GM10248 (cell line): ENCODE data around the gene PPM1B.

ENCODE experiments used
- CTCF ChIA-PET: fragments of 300-600 bp; sonication (Branson Sonifier 250); formaldehyde crosslinking; extraction: SDS; loops from one replicate; lab custom pipeline; 2021; ENCODE audit warnings: antibody characterized with exemption; lab: Yijun Ruan, JAX
- POLR2A ChIA-PET: fragments of 350-650 bp; sonication (Branson Sonifier 250); formaldehyde crosslinking; extraction: SDS; loops from one replicate; lab custom pipeline; 2020; ENCODE audit warnings: antibody characterized with exemption; lab: Yijun Ruan, JAX
- DNase-seq: peaks from one replicate; pipeline ENCODE4 v3.0.0; 2012; ENCODE audit errors: extremely low spot score
- TF ChIP-seq, protein P1 (sequence below): IDR thresholded peaks from 2 replicates; pipeline ENCODE4 v1.5.1; 2012; ENCODE audit warnings: mild to moderate bottlenecking, low read depth; ENCODE audit errors: extremely low read depth, missing control alignments, control extremely low read depth

PPM1B gene

DNA sequence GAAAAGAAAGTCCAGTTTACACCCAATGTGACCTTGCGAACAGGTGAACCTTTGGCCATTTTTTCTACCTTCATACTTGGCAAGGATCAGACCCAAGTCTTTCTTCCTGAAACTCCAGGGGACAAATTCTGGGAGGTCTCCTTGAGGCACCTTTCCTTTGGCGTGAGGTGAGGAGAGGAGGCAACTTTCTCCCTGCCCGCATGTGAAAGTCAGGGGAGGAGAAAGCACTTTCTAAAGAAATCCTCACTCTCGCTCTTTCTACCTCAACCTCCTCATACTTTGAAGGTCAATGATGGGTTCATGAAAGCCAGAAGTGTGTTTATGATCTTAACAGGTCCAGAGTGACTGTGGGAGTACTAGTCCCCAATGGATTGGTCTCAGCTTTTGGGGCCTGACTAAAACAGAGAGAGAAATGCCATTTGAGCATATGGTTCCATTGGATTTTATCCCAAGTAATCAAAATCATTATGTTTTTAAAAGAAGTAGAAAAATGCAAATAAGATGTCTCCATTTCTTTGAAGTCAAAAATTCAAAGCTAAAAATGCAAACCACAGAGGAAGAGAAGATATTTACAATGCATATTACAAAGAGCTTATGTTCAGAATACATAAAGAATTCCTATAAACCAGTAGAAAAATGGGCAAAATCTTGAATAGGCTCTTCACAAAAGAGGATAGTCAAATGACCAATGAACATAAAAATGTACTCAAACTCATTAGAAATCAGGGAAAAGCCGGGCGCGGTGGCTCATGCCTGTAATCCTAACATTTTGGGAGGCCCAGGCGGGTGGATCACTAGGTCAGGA is 15.6 kb upstream of the PPM1B start:
- ChIA-PET POLR2A (no interaction called here), CTCF (no interaction called here)
- no peak for DNase-seq
- TF ChIP-seq, protein P1, sequence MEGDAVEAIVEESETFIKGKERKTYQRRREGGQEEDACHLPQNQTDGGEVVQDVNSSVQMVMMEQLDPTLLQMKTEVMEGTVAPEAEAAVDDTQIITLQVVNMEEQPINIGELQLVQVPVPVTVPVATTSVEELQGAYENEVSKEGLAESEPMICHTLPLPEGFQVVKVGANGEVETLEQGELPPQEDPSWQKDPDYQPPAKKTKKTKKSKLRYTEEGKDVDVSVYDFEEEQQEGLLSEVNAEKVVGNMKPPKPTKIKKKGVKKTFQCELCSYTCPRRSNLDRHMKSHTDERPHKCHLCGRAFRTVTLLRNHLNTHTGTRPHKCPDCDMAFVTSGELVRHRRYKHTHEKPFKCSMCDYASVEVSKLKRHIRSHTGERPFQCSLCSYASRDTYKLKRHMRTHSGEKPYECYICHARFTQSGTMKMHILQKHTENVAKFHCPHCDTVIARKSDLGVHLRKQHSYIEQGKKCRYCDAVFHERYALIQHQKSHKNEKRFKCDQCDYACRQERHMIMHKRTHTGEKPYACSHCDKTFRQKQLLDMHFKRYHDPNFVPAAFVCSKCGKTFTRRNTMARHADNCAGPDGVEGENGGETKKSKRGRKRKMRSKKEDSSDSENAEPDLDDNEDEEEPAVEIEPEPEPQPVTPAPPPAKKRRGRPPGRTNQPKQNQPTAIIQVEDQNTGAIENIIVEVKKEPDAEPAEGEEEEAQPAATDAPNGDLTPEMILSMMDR = no peak

DNA sequence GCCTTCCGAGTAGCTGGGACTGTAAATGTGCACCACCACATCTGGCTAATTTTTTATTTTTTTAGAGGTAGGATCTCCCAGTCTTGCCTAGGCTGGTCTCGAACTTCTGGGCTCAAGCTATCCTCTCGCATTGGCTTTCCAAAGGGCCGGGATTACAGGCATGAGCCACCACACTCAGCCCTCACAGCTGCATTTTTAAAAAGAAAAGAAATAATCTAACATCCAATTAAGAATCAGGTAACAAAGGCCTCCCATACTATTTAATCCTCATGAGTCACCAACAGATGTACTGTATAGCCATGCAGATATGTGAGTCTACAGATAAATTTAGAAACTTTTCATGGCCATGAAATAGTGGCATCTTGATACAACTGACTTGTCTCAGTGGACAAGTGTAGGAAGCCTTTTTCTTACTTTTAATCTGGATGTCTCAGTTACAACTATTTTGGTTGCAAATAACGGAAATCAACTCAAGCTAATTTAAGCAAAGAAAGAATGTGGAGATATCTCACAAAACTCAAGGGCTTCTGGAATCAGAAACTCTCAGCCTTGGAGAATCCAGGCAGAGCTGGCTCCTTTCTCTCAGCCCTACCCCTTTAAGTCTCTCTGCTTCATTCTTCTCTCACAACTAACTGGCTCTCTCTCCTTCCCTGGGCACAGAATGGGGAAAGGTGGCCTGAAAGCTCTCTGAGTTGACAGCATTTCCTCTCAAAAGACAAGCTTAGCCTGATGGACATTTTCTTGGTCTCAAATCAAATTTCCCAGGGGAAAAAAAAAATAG is 12.8 kb upstream of the PPM1B start:
- TF ChIP-seq, protein P1 = no peak
- no peak for DNase-seq
- CTCF ChIA-PET = interaction anchor here (1.4 kb wide), 2 partner anchors 9 to 112 kb away, joined by 3 to 4 read pairs; no protein-coding TSS in a partner anchor
- POLR2A ChIA-PET = no interaction called here

DNA sequence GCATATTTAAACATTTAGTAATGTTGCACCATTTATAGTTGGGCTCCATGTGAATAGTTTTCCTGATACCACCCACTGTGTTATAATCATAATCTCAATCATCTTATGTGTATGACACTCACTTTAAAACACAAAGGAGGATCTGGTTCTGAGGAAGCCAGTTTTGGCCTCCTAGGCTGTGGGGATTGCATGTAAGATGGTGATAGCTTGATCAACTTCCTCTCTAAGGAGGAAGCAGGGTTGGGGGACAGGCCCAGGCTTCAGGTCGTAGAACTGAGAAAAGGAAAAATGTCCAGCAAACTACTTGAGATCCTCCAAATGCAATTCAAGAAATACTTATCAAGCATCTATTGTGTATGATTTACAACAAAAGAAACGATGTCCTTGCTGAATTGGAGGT is 4.9 kb upstream of the PPM1B start:
- DNase-seq = no peak
- ChIA-PET POLR2A (no interaction called here), CTCF (no interaction called here)
- TF ChIP-seq, protein P1 = no peak

DNA sequence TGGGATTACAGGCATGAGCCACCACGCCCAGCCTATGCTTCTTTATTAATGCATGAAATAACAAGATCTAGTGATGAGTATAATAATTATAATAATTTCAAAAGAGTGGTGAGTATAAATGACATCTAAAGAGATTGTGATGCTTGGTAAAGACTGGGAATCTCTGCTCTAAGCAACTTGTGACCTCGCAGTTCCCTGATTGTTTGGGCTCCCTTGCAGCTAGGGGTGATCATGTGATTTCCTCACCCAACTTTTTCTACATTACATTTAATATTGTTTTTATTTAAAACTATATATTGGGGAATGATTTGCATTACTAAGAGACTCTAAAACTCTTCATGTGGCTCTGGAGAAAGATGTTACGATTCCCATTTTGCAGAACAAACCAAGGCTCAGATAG is 4.1 kb upstream of the PPM1B start:
- TF ChIP-seq, protein P1 = no peak
- POLR2A ChIA-PET = no interaction called here
- DNase-seq = no peak
- CTCF ChIA-PET = interaction anchor here (1.2 kb wide), 1 partner anchor 9 kb away, joined by 3 read pairs; no protein-coding TSS in a partner anchor

DNA sequence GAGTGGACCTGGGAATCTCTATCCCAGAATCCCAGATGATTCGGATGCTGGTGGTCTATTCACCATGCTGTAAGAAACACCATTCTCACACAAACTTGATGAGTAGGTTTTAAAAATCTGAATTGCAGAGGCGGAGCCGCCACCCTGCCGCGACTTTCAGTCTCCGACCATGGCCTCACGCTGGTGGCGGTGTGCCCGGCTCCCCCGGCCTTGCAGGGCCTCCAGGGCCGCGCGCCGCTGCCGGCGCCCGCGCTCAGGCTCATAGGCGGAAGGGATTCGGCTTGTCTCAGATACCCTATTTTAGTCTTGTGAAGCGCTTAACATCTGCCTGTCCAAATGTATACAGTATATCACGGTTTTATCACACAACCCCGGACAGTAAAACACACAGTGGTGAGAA is 2.6 kb upstream of the PPM1B start:
- ChIA-PET CTCF (no interaction called here), POLR2A (no interaction called here)
- no peak for DNase-seq
- TF ChIP-seq, protein P1 = no peak

DNA sequence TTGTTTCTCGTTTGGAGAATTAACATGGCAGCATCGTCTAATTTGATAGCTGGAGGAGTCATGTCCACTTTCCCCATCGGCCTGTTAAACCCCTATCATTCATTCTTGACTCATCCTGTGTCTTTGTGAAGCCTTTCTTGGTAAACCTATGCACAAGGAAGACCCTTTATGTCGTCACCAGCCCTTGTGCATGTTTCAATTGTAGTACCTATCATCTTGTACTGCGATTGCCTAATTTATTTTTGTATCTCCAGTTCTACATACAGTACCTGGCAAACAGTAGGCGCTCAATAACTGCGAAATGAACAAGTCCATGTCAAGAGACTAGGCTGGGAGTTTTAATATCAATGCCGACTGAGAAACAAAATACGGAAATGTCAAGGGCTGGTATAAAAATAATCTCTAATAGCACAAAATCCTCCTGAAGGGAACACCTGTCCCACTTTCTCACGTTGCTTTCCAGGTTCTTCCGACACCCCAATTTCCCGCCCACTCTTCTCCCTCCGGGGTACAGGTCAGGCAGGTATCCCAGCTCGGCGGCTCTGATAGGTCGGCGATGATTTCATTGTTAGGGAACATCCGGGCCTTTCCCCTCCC is 1.3 kb upstream of the PPM1B start:
- DNase-seq = no peak
- POLR2A ChIA-PET = interaction anchor here (0.6 to 1.5 kb wide), 3 partner anchors 25 to 194 kb away, joined by 3 to 8 read pairs (median 4); partner anchors contain the start of genes CAMKMT and PREPL
- CTCF ChIA-PET = interaction anchor here (0.7 to 0.8 kb wide), 2 partner anchors 79 to 81 kb away, joined by 3 read pairs; no protein-coding TSS in a partner anchor
- TF ChIP-seq, protein P1 = no peak
